Amygdala (tissue), 56 donors: ENCODE measurements around the gene TTC34.
A peak's percentile ranks its signal among the peaks of the same experiment; 100 is the strongest.

ENCODE experiments used
- DNase-seq, 56 donors: peaks; one replicate each; lab custom pipeline; 2025; lab: John Stamatoyannopoulos, UW

The TTC34 gene

GRCh38 chr1:2587071-2587859 is 214.2 kb downstream of the TTC34 start:
- peak in 1 of 56 donors; percentile 59 for DNase-seq

DNA sequence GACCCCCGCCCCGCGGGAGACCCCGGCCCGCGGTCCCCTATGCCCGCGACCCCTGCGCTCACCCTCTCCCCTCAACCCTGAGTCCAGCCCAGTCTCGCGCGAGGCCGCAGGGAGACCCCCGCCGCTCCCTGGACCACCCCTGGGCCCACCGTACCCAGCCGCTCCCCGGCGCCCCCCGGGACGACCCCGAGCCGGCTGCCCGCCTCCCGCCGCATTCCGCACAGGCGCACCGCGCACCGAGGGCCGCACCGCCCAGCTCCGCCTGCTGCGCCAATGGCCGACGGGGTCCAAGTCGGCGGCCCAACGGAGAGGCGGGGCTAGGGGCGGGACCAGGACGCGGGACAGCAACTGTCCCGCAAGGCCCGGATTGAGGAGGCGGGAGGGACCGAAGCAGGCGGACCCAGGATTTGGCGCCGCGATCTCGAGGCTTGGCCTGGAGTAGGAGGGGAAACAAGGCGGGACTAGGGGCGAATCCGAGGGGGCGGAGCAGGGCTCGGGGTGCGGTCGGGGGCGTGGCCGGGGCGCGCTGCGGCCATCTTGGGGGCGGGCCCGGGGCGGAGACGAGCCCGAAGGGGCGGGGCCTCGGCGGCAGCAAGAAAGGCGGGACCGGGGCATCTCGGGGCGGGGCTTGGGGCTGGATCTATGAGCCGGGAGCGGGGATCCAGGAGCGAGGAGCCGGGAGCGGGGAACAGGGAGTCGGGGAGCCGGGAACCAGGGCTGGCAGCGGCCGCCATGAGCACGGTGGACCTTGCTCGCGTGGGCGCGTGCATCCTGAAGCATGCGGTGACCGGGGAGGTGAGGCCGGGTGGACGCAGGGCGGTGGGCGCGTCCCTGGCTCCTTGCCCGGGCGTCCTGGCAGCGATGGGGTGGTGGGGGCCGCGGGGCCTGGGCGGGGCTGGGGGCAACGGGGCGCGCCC is 215.1 kb downstream of the TTC34 start, which contains the start of gene PRXL2B:
Gene PRXL2B, plus strand, starts transcription at position 624 of the 917 bp plus-strand sequence. Its CDS starts 109 bp downstream, at position 733.
- DNase-seq = peak; percentile 64 to 99 (median 98)
